ENCODE measurements around the gene KDELR1. TPM values are rescaled to one million over a fixed set of nuclear protein-coding genes. Genes with fewer than 3 reads are reported as not detected.

KDELR1 gene
- total RNA-seq, 1 donor from 2014 or later, result 325 TPM

- no peak for DNase-seq (ENCODE audit: low spot score)
- H3K4me1 Mint-ChIP-seq (ENCODE audit: unreplicated experiment), result no peaks in the 10 kb centered on the region
- H3K27ac Mint-ChIP-seq (ENCODE audit: unreplicated experiment), result no peak overlapping the region
- TF ChIP-seq, protein P1, sequence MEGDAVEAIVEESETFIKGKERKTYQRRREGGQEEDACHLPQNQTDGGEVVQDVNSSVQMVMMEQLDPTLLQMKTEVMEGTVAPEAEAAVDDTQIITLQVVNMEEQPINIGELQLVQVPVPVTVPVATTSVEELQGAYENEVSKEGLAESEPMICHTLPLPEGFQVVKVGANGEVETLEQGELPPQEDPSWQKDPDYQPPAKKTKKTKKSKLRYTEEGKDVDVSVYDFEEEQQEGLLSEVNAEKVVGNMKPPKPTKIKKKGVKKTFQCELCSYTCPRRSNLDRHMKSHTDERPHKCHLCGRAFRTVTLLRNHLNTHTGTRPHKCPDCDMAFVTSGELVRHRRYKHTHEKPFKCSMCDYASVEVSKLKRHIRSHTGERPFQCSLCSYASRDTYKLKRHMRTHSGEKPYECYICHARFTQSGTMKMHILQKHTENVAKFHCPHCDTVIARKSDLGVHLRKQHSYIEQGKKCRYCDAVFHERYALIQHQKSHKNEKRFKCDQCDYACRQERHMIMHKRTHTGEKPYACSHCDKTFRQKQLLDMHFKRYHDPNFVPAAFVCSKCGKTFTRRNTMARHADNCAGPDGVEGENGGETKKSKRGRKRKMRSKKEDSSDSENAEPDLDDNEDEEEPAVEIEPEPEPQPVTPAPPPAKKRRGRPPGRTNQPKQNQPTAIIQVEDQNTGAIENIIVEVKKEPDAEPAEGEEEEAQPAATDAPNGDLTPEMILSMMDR (IDR thresholded peaks at IDR 0.05; ENCODE audit: unreplicated experiment), result no peak
- no peaks in the 10 kb centered on the region for H3K9me3 Mint-ChIP-seq (ENCODE audit: unreplicated experiment)
- H3K36me3 Mint-ChIP-seq (ENCODE audit: low read depth, unreplicated experiment), result no peaks in the 10 kb centered on the region
- H3K4me3 Mint-ChIP-seq (ENCODE audit: unreplicated experiment), result no peak overlapping the region
- H3K27me3 Mint-ChIP-seq (ENCODE audit: unreplicated experiment), result no peaks in the 10 kb centered on the region
Measured at GRCh38 chr19:48348737-48349136, 42.6 kb downstream of the KDELR1 start.

DNA sequence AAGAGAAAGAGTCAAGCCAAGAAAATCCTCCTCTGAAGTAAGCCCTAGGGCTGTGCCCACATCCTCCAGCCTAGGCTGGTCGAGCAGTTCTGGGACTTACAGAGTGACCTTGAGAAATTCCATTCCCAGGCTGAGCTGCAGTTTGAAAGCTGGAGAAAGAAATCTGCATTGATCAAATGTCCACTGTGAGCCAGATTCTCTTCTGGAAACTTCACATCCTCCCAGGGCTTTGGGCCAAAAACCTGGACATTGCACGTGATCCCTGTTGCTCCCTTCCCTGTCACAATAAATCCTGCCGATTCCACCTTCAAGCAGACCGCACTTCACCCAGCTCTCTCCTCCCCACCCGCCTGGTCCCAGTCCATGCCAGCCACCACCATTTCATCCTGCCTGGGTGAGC lies 43.3 kb downstream of the KDELR1 start:
- DNase-seq (ENCODE audit: low spot score), result no peak
- H3K9me3 Mint-ChIP-seq (ENCODE audit: unreplicated experiment), result no peaks in the 10 kb centered on the region
- TF ChIP-seq, protein P1 (IDR thresholded peaks at IDR 0.05; ENCODE audit: unreplicated experiment), result no peak
- no peak overlapping the region for H3K27ac Mint-ChIP-seq (ENCODE audit: unreplicated experiment)
- no peaks in the 10 kb centered on the region for H3K27me3 Mint-ChIP-seq (ENCODE audit: unreplicated experiment)
- H3K4me3 Mint-ChIP-seq (ENCODE audit: unreplicated experiment), result no peak overlapping the region
- H3K36me3 Mint-ChIP-seq (ENCODE audit: low read depth, unreplicated experiment), result no peaks in the 10 kb centered on the region
- H3K4me1 Mint-ChIP-seq (ENCODE audit: unreplicated experiment), result no peaks in the 10 kb centered on the region

DNA sequence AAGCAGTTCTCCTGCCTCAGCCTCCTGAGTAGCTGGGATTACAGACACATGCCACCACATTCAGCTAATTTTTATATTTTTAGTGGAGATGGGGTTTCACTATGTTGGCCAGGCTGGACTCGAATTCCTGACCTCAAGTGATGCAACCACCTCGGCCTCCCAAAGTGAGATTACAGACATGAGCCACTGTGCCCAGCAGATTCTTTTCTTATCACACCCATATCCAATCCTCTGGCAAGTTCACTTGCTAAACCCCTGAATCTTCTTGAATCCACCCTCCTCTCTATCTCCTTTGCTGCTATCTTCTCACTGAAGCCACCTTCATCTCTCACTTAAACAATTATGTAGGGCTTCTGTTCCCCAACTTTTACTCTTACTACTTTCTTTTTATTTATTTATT lies 45.2 kb downstream of the KDELR1 start:
- DNase-seq (ENCODE audit: low spot score), result no peak
- peaks cover 4% of the 10 kb centered on the region for H3K36me3 Mint-ChIP-seq (ENCODE audit: low read depth, unreplicated experiment)
- no peaks in the 10 kb centered on the region for H3K27me3 Mint-ChIP-seq (ENCODE audit: unreplicated experiment)
- H3K27ac Mint-ChIP-seq (ENCODE audit: unreplicated experiment), result no peak overlapping the region
- H3K4me3 Mint-ChIP-seq (ENCODE audit: unreplicated experiment), result no peak overlapping the region
- no peaks in the 10 kb centered on the region for H3K9me3 Mint-ChIP-seq (ENCODE audit: unreplicated experiment)
- TF ChIP-seq, protein P1 (IDR thresholded peaks at IDR 0.05; ENCODE audit: unreplicated experiment), result no peak
- H3K4me1 Mint-ChIP-seq (ENCODE audit: unreplicated experiment), result no peaks in the 10 kb centered on the region

GRCh38 chr19:48344892-48345291 lies 46.5 kb downstream of the KDELR1 start:
- DNase-seq (ENCODE audit: low spot score), result no peak
- Mint-ChIP-seq H3K4me3 (ENCODE audit: unreplicated experiment) (no peak overlapping the region), H3K27me3 (ENCODE audit: unreplicated experiment) (peaks cover under 1% of the 10 kb centered on the region), H3K9me3 (ENCODE audit: unreplicated experiment) (no peaks in the 10 kb centered on the region), H3K27ac (ENCODE audit: unreplicated experiment) (no peak overlapping the region), H3K4me1 (ENCODE audit: unreplicated experiment) (no peaks in the 10 kb centered on the region), H3K36me3 (ENCODE audit: low read depth, unreplicated experiment) (peaks cover 4% of the 10 kb centered on the region)
- TF ChIP-seq, protein P1 (IDR thresholded peaks at IDR 0.05; ENCODE audit: unreplicated experiment), result no peak

- Mint-ChIP-seq H3K9me3 (ENCODE audit: unreplicated experiment) (no peaks in the 10 kb centered on the region), H3K4me1 (ENCODE audit: unreplicated experiment) (no peaks in the 10 kb centered on the region), H3K27me3 (ENCODE audit: unreplicated experiment) (peaks cover 3% of the 10 kb centered on the region), H3K27ac (ENCODE audit: unreplicated experiment) (no peak overlapping the region), H3K4me3 (ENCODE audit: unreplicated experiment) (no peak overlapping the region), H3K36me3 (ENCODE audit: low read depth, unreplicated experiment) (peaks cover 4% of the 10 kb centered on the region)
- DNase-seq (ENCODE audit: low spot score), result no peak
- TF ChIP-seq, protein P1 (IDR thresholded peaks at IDR 0.05; ENCODE audit: unreplicated experiment), result no peak
Measured at GRCh38 chr19:48342841-48343540, 48.4 kb downstream of the KDELR1 start.
